GM19099 (cell line): ENCODE results near the gene NPHP4.

Source experiments
- POLR2A ChIP-seq: IDR thresholded peaks from 3 replicates; pipeline ENCODE4 v1.6.1; 2011; ENCODE audit warnings: low read depth; ENCODE audit not compliant: insufficient read length; ENCODE audit errors: extremely low read depth

Gene NPHP4

GRCh38 chr1:6010554-6010953 is 18.3 kb upstream of the NPHP4 start:
- TF ChIP-seq POLR2A: no peak

GRCh38 chr1:6009120-6010040 is 17.2 kb upstream of the NPHP4 start:
- TF ChIP-seq POLR2A: no peak

GRCh38 chr1:6008696-6009095 is 16.5 kb upstream of the NPHP4 start:
- no peak for TF ChIP-seq POLR2A

GRCh38 chr1:6008084-6008415 is 15.8 kb upstream of the NPHP4 start:
- TF ChIP-seq POLR2A: no peak

GRCh38 chr1:6007318-6008083 is 15.3 kb upstream of the NPHP4 start:
- no peak for TF ChIP-seq POLR2A

GRCh38 chr1:6006882-6007281 is 14.7 kb upstream of the NPHP4 start:
- no peak for TF ChIP-seq POLR2A

- TF ChIP-seq POLR2A: no peak
Observed at GRCh38 chr1:6005276-6005917, 13.2 kb upstream of the NPHP4 start.

GRCh38 chr1:6004412-6005123 is 12.3 kb upstream of the NPHP4 start:
- no peak for TF ChIP-seq POLR2A

- TF ChIP-seq POLR2A: no peak
Observed at GRCh38 chr1:6003568-6004411, 11.6 kb upstream of the NPHP4 start.

GRCh38 chr1:6002714-6003501 is 10.7 kb upstream of the NPHP4 start:
- TF ChIP-seq POLR2A: no peak

GRCh38 chr1:6001992-6002576 is 9.9 kb upstream of the NPHP4 start:
- TF ChIP-seq POLR2A: no peak

GRCh38 chr1:6000444-6001288 is 8.4 kb upstream of the NPHP4 start:
- TF ChIP-seq POLR2A: no peak

- no peak for TF ChIP-seq POLR2A
Observed at GRCh38 chr1:5999711-6000443, 7.7 kb upstream of the NPHP4 start.
